ENCODE results near the gene MMP15.

- TF ChIP-seq, protein P1, sequence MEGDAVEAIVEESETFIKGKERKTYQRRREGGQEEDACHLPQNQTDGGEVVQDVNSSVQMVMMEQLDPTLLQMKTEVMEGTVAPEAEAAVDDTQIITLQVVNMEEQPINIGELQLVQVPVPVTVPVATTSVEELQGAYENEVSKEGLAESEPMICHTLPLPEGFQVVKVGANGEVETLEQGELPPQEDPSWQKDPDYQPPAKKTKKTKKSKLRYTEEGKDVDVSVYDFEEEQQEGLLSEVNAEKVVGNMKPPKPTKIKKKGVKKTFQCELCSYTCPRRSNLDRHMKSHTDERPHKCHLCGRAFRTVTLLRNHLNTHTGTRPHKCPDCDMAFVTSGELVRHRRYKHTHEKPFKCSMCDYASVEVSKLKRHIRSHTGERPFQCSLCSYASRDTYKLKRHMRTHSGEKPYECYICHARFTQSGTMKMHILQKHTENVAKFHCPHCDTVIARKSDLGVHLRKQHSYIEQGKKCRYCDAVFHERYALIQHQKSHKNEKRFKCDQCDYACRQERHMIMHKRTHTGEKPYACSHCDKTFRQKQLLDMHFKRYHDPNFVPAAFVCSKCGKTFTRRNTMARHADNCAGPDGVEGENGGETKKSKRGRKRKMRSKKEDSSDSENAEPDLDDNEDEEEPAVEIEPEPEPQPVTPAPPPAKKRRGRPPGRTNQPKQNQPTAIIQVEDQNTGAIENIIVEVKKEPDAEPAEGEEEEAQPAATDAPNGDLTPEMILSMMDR (IDR thresholded peaks at IDR 0.05), result no peak
- TF ChIP-seq EZH2 (IDR thresholded peaks at IDR 0.05), result no peak
Observed at GRCh38 chr16:58029410-58029809, 3.9 kb downstream of the MMP15 start.

Data from neural progenitor cell (in vitro differentiated cells).